NB4 (cell line): Measurements from ENCODE around the gene PITPNB.

Experiments used
- MYC ChIP-seq: IDR thresholded peaks from 2 replicates; pipeline ENCODE4 v1.6.1; 2011; ENCODE audit warnings: low read depth, low read length
- POLR2A ChIP-seq: IDR thresholded peaks from 2 replicates; pipeline ENCODE4 v1.6.1; 2011; ENCODE audit warnings: mild to moderate bottlenecking; ENCODE audit not compliant: insufficient read length; ENCODE audit errors: extremely low read depth
- TF ChIP-seq, protein P1 (sequence below): IDR thresholded peaks from one replicate; pipeline ENCODE4 v1.5.1; 2012; ENCODE audit warnings: low read depth, low read length

DNA sequence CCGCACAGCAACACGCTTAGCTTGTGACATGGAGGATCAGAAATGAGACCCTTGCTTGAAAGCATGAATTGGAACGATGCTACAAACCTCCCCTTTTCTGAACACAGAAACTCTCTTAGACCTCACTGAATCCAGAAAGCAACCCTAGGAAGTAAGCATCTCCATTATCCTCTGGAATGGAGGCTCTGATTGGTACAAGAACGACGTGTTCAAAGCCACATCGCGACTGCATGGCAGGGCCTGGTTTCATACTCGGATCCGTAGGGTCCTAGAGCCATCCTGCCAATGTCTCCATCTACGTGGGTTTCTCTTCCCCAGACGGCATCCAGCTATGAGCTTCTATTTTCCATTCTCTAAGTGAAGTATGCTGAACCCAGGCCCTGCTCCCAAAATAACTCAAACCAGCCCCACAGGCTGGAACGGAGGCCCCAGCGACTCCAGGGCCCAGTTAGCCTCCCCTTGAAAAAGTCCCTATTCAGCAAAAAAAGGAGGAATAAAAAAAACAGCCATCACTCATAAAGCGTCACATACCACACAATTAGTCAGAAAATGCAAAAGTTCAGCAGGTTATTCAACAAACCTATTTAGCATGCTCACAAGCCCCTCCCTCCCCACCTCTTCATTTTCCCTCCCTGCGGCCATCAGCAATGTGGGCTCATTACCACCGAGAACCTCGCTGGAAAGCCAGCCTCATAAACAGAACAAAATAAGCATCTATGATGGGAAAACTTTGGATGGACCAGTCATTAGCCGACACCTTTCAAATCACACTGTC lies 110.4 kb downstream of the PITPNB start:
- TF ChIP-seq, protein P1, sequence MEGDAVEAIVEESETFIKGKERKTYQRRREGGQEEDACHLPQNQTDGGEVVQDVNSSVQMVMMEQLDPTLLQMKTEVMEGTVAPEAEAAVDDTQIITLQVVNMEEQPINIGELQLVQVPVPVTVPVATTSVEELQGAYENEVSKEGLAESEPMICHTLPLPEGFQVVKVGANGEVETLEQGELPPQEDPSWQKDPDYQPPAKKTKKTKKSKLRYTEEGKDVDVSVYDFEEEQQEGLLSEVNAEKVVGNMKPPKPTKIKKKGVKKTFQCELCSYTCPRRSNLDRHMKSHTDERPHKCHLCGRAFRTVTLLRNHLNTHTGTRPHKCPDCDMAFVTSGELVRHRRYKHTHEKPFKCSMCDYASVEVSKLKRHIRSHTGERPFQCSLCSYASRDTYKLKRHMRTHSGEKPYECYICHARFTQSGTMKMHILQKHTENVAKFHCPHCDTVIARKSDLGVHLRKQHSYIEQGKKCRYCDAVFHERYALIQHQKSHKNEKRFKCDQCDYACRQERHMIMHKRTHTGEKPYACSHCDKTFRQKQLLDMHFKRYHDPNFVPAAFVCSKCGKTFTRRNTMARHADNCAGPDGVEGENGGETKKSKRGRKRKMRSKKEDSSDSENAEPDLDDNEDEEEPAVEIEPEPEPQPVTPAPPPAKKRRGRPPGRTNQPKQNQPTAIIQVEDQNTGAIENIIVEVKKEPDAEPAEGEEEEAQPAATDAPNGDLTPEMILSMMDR: no peak
- TF ChIP-seq POLR2A (no peak), MYC (no peak)
